ELF-1 (cell line): ENCODE data around the gene MED27.

Source experiments
- DNase-seq: peaks from one replicate; pipeline ENCODE4 v3.0.0-alpha.2; 2016; ENCODE audit warnings: low read depth, low spot score

Gene MED27

GRCh38 chr9:131854896-131855613 lies 224.6 kb downstream of the MED27 start:
- DNase-seq = no peak

GRCh38 chr9:131854334-131854733 lies 225.3 kb downstream of the MED27 start:
- no peak for DNase-seq

DNA sequence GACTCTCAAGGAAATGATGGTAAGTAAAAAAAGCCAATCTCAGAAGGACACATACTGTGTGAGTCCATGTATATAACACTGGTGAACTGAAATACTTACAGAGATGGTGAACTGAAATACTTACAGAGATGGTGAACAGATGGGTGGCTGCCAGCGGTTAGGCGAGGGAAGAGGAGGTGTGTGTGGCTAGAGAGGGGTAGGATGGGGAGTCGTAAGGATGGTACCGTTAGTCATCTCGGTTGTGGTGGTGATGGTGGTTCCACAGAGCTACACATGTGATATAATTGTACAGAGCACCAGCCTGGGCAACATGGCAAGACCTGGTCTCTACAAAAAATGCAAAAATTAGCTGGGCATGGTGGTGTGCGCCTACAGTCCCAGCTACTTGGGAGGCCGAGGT lies 226.2 kb downstream of the MED27 start:
- no peak for DNase-seq

GRCh38 chr9:131851414-131851813 lies 228.3 kb downstream of the MED27 start:
- DNase-seq = peak; percentile 75

DNA sequence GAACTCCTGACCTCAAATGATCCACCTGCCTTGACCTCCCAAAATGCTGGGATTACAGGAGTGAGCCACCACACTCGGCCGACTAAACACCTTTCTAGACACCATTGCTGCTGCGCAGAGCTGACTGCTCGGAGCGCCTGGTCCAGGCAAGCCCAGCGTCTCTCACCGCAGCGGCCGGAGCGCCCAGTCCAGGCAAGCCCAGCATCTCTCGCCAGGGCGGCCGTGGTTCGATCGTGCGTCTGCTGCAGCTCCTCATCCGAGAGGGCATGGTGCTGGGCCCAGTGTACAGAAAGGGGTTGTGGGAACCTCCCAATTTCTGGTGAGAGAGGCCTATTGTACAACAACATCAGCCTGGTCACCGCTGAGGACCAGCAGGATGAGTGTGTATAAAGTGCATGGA lies 230.3 kb downstream of the MED27 start:
- no peak for DNase-seq

- no peak for DNase-seq
Measured at GRCh38 chr9:131848570-131849160, 231.0 kb downstream of the MED27 start.

- no peak for DNase-seq
Measured at GRCh38 chr9:131847665-131848354, 231.9 kb downstream of the MED27 start.

DNA sequence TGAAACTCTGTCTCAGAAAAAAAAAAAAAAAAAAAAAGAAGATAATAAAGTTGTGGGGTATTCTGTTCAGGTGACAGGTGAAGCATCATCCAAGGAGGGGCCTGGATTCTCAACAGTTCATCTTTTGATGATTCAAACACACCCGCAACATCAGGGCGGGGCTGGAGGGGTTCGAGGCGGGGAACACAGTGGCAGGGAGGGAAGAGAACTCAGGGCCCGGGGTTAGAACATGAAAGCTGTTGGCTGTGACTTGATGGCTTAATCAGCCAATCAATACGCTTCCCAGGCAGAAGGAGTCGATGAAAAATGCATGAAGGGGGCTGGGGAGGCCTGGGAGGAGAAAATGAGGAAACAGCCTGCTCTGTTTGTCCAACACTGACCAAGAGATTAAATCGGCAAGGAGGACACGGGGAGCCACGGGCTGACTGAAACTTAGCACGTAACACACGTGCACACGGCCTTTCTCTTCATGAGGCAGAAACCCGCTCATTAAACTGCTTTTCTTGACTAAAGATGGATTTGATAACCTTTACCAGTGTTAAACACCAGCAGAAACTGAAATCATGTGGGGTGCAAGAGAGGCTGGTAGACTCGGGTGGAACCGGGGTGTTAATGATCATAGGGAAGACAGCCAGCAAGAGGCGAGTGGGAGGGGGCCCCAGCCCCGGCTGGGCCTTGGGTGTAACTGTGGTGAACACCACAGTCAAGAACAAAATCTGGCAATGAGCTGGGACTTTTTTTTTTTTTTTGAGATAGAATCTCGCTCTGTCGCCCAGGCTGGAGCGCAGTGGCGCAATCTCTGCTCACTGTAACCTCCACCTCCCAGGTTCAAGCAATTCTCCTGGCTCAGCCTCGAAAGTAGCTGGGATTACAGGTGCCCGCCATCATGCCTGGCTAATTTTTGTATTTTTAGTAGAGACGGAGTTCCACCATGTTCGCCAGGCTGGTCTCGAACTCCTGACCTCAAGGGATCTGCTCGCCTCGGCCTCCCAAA lies 234.1 kb downstream of the MED27 start:
- no peak for DNase-seq

- no peak for DNase-seq
Measured at GRCh38 chr9:131844745-131845118, 234.9 kb downstream of the MED27 start.

DNA sequence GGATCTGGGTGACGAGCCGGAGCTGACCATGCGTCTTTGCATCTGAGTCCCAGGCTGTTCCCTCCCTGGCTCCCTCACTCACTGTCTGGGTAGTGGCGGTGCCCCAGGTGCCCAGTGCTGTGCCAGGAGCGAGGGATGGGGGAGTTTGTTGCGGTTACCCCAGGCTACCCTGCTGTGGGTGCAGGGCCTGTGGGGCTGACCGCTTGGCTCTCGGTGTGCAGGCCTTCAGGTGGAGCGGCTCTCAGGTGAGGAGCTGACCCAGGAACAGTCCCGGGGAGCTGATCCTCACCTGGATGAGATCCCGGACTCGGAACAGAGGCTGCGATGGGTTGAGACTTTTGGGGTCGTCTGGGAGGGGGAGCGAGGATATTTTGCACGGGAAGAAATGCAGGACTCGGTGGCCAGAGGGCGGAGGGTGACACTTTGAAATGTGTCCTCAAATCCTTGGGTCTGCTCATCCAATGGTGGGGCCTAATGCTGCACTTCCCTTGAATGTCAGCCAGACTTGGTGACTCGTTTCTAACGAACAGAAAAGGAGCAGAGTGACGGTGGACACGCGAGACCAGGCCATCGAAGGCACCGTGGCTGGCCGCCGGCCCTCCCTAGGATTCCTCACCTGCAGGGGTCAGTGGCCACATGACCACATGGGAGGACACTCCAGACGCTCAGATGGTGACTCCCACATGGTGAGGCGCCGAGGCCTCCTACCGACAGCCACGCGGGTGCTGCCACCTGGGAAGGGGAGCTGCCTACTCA lies 235.5 kb downstream of the MED27 start:
- DNase-seq = no peak

- no peak for DNase-seq
Measured at GRCh38 chr9:131841765-131842318, 237.8 kb downstream of the MED27 start.

DNA sequence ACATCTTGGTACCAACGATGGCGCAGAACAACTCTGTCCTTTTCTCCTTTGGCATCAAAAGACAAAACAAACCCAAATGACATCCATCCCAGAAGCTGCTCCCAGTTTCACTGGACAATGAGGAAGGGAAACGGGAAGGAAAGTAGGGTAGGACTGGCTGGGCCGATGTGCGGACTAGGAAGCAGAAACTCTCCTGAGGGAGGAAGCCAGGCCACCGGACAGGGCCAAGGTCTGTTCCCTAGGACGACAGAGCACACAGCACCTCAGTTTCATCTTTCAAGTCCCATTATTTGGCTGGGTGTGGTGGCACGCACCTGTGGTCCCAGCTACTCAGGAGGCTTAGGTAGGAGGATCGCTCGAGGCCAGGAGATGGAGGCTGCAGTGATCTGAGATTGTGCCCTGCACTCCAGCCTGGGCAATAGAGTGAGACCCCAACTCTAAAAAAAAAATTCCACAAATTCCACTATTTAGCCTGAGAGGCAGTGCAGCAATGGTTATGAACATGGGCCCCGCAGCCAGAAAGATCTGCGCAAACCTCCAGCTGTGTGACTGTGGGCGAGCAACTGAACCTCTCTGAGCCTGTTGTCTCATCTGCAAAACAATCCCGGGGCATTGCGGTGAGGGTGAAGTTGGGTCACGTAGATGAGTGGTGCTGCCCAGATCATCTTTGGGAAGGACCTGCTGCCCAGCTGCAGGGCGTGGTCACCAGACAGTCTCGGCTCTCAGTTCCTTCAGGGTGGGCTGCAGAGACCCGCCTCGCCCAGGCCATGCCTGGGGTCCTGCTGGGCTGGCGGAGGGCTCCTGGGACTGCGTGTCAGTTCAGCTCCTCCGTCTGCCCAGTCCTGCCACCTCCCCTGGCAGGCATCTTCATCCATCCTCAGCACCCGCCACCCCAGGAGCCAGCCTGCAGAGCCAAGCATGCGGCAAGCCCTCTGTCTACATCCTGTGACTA lies 238.6 kb downstream of the MED27 start:
- no peak for DNase-seq

DNA sequence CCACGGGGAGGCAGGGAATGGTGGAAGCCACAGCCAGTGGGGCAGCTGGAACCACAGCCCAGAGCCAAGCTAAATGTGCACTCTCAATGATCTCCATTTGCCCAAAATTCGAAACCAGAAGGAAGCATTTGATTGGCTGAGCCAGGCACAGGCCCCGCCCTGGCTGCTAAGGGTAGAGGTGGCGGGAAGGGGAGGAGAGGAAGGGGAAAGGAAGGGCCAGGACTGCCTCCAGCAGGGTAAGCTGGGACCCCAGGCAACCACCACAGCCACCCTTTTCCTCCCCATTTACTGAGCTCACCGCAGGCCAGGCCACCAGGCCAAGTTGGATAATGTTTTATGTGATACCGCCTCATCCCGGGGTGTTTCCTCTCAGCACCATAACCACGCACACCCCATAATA lies 239.4 kb downstream of the MED27 start:
- DNase-seq = no peak

DNA sequence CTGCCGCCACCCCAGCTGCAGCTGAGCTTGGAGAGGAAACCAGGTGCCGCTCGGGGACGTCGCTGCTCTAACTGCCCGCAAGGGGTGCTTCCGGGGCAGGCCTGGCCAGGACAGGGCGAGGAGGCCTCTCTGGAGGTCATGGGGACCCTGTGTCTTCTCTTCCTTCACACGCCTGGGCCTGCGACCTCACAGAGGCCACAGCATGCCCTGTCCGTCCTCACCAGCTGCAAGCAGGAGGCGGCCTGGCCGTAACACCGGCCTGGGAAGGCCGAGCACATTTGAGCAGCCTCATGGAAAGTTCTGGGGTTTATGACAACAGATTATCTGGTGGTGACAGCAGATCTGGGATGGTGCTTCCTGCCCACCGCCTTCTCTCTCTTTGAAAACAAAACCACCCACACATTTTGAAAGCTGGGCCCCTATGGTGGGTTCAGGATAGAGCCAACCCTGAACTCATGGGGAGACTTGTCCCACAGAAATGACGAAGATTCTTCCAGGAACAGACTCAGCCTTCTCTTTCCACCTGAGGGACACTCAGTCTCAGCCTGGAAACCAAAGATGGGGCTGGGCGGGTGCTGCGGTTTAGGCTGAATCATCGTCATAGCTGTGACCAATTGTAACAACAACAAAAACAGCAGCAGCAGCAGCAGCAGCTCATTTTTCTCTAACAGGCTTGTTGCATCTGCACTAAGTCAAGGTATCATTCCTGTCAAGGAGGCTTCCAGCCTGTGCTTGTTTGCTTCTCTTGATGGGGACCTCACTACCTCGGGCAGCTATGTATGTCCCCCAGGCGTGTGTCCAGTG lies 240.2 kb downstream of the MED27 start:
- DNase-seq = no peak

GRCh38 chr9:131838530-131839280 lies 241.0 kb downstream of the MED27 start:
- DNase-seq = peak; percentile 58

GRCh38 chr9:131837836-131838235 lies 241.8 kb downstream of the MED27 start:
- no peak for DNase-seq

GRCh38 chr9:131837316-131837715 lies 242.4 kb downstream of the MED27 start:
- no peak for DNase-seq
